NCI-H524 treated with DMSO at 0.1 percent for 48 hours (cell line): ENCODE measurements around the gene DCHS2.

Source experiments
- DNase-seq: peaks from one replicate; lab custom pipeline; 2025; lab: John Stamatoyannopoulos, UW

The DCHS2 gene

DNA sequence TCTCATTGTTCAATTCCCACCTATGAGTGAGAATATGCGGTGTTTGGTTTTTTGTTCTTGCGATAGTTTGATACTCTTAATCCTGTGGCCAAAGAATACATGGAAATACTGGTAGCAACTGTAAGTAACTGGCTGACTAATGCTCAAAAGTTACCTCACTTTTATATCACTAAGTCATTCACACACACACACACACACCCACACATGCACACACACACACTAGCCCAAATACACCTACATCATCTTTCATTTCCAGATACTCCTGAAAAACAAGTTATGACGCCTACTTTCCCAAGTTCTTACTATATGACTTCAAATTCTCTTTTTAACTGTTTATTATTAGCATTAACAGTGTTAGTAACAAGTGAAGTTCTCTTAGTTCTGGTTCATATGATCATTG, 101.3 kb downstream of the DCHS2 start:
- no peak for DNase-seq

- no peak for DNase-seq
Observed at GRCh38 chr4:154389148-154389547, 102.5 kb downstream of the DCHS2 start.

DNA sequence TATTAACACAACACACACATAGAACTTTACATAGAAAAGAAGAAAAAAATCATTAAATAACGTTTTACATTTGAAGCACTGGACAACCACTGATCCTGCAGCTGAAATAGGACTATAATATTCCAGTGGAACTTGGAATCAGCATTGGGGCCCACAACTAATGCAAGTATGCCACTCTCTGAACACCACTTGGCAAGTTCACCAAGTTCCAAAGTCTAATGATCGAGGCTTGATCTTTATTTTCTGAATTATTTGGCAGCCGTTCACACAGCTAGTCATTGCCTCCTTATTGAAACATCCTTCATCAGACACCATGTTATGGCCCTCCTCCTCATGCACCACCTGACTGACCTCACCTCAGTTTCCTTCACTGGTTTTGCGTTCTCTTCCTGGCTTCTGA, 107.6 kb downstream of the DCHS2 start:
- DNase-seq = no peak

DNA sequence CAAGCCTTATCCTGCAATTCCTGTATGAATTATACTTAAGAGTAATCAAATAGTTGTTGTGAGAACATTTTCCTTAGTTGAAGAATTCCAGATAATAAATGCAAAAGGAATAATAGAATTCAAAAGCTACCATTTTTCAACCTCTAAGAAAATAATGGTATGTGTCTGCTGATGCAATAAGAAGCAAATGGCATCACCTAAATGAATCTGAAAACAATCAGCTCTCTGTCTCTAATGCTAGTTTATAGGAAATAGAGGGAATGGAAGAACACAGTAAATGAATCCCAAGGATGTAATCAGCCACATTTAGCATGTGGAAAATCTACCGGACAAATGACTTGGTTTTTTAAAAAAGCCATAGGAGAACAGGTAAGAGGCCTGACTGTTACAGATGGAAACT, 115.1 kb downstream of the DCHS2 start:
- DNase-seq = no peak

DNA sequence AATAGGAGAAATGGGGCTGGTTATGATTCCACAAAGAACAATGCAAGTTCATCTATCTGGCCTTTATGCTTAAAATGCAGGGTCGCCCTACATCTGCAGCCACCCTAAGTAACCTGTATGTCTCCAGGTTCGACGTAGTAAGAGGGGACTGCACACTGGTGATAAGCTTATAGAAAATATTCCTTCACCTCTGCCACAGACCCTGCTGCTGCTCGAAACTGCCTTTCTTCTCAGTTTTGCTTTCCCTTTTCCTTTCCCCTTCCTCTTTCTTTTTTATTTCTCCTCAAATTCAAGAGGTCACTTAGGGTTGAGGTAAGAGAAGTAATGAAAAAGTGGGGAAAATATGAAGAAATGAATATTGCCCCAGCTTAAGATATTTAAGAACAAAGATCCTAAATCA, 123.5 kb downstream of the DCHS2 start:
- no peak for DNase-seq

DNA sequence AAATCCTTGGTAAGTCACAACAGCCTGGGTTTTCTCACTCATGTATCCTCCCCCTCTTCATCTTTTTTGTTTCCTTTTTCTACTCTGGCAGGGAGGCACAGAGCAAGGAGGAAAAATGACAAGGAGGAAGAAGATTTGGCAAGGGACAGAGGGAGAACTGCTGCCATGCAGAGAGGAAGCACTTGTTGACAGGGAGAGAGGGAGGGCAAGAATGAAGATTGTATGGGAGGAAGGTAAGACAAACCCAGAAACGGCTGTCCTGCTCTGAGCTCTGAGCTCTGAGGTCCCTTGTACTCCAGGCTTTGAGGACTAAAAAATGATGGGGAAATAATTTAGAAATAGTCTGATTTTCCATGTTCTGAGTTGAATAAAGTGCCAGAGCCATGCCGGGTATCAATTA, 123.9 kb downstream of the DCHS2 start:
- no peak for DNase-seq

DNA sequence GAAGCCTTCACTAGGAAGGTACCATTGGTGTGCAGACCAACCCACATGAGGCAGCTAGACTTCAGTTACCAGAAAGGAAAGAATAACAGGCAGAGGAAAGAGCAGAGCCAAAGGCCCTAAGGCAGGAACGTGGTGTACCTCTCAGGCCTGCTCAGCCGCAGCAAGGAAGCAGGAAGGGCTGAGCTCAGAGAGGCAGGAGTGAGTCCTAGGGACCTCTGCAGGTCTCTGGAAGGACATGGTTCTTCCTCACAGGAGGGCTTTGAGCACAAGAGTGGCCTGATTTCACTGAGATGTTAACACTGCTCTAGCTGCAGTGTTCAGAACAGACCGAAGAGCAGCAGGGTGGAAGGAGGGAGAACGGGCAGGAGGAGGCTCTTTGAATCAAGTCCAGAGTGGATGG, 124.6 kb downstream of the DCHS2 start:
- DNase-seq = no peak

- DNase-seq = no peak
Observed at GRCh38 chr4:154364066-154364845, 127.3 kb downstream of the DCHS2 start.

- no peak for DNase-seq
Observed at GRCh38 chr4:154361450-154361849, 130.1 kb downstream of the DCHS2 start.

GRCh38 chr4:154360491-154360890, 131.1 kb downstream of the DCHS2 start:
- DNase-seq = no peak

DNA sequence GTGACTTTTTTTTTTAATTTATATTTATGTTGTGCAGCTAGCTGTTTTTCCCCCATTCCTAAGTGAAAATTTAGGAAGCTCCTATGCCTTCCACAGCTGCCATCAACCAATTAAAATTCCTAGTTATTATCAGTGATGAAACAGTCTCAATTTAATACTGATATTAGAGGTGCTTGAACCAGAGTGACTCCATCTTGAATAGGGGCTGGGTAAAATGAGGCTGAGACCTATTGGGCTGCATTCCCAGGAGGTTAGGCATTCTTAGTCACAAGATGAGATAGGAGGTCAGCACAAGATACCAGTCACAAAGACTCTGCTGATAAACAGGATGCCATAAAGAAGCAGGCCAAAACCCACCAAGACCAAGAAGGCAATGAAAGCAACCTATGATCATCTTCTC, 136.7 kb downstream of the DCHS2 start:
- no peak for DNase-seq

GRCh38 chr4:154349829-154350228, 141.8 kb downstream of the DCHS2 start:
- DNase-seq = no peak

DNA sequence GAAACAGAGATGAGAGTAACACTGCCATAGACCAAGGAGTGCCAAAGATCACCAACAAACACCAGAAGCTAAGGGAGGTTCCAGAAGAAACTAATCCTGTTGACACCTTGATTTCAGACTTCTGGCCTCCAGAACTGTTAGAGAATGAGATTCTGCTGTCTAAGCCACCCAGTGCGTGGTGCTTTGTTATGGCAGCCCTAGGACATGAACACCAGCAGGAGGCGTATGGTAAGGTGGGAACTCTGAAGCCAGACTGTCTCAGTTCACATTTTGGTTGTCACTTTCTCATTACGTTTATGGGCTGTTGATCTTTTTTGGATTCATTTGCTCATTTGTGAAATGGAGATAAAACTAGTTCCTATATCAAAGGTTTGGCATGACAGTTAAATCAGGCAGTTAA, 142.9 kb downstream of the DCHS2 start:
- DNase-seq = no peak

DNA sequence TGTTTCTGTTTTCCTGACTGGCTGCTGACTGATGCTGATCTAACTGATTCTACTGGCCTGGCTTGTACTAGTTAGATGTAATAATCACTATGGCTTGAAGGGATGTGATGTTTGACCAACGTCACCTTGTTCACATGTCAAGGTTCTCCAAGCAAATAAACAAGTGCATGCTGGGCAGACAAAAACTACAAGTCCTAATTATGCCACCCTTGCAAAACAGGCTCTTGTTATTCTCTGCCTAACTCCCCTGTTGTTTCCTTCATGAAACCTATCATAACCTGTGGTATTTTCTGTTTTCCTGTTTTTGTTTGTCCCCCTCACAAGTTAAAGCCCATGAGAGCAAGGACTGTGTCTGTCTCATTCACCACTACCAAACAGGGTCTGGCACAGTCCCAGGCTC, 146.2 kb downstream of the DCHS2 start:
- DNase-seq = no peak

- DNase-seq = no peak
Observed at GRCh38 chr4:154344686-154345085, 146.9 kb downstream of the DCHS2 start.

GRCh38 chr4:154343651-154344050, 147.9 kb downstream of the DCHS2 start:
- no peak for DNase-seq

DNA sequence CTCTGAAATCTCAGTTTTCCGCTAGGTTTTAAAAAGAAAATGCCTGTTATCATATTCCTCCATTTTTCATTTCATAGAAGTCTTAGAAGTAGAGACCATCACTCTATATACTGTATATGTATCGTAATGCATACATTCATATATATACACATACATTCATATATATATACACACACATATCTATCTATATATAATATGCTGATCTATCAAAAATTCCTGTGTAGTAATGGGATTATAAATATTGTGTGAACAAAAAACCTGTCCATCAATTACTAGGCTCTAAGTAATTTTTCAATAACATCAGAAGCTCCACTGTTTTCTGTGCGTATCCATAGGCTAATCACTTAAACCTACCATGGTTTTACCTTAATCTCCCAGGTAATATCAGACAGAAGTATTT, 150.2 kb downstream of the DCHS2 start:
- no peak for DNase-seq

GRCh38 chr4:154335588-154335987, 156.0 kb downstream of the DCHS2 start:
- no peak for DNase-seq

DNA sequence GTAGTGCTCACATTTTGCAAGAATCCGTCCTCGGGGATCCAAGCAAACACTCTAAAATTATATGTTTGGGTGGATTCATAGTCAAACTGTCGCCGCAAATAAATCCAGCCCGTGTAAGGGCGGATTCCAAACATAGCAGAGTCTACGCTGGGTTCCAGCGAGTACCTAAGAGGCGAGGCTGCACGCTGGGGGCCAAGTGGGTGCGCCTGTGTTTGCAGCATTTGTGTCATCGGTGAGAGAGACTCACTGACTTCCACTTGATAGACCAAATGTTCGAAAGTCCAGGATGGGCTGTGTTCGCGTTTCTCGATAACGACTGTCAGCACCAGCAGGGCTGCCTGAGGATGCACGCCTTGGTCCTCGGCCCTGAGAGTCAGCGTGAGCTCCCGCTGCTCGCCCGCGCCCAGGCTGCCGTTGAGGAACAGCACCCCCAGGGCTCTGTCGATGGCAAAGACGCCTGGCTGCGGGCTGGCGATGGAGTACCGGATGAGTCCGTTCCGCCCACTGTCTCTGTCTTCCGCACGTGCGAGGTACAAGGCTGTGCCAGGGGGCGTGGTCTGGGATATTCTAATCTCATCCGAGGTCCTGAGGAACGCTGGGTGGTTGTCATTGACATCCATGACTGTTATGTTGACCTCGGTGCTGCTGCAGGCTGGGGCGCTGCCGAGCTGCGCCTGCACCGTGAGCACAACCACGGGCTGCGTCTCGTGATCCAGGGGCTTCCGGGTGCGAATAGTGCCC, 158.7 kb downstream of the DCHS2 start:
- DNase-seq = no peak

DNA sequence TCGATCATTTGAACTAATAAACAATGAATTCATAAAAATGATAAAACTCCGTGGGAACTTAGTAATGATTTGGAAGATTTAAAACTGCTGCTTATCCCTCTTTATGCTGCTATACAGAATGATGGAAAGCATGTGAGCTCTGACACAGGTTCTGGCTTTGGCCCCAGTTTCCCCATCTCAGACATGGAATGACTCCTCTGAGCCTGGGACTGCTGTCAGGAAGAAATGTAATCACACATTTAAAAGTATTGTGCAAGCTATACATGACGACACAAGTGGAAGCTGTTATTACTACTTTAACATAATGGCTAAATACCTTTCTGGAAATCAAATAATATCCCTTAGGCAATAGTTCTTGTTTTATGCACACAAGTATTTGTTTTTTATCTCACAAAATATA, 161.7 kb downstream of the DCHS2 start:
- no peak for DNase-seq

- DNase-seq = no peak
Observed at GRCh38 chr4:154329268-154329868, 162.2 kb downstream of the DCHS2 start.

- DNase-seq = no peak
Observed at GRCh38 chr4:154328030-154328429, 163.6 kb downstream of the DCHS2 start.

DNA sequence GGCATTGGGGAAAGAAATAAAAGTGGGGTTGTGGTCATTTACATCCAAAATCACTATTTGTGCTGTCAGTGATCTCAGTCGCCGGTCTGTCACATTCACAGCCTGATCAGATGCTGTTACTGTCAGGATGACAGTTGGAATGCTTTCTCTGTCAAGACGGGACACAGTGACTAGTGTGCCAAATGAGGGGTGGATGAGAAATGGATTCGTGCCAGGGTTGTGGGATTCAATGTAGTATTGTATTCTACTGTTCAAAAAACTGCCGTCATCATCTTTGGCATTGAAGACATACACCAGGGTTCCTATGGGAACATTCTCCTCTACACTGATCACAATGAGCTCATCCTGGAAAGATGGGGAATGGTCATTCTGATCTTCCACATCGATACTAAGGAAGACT, 171.1 kb downstream of the DCHS2 start:
- DNase-seq = no peak
